ENCODE data around the gene PTGDS.

PTGDS gene

DNA sequence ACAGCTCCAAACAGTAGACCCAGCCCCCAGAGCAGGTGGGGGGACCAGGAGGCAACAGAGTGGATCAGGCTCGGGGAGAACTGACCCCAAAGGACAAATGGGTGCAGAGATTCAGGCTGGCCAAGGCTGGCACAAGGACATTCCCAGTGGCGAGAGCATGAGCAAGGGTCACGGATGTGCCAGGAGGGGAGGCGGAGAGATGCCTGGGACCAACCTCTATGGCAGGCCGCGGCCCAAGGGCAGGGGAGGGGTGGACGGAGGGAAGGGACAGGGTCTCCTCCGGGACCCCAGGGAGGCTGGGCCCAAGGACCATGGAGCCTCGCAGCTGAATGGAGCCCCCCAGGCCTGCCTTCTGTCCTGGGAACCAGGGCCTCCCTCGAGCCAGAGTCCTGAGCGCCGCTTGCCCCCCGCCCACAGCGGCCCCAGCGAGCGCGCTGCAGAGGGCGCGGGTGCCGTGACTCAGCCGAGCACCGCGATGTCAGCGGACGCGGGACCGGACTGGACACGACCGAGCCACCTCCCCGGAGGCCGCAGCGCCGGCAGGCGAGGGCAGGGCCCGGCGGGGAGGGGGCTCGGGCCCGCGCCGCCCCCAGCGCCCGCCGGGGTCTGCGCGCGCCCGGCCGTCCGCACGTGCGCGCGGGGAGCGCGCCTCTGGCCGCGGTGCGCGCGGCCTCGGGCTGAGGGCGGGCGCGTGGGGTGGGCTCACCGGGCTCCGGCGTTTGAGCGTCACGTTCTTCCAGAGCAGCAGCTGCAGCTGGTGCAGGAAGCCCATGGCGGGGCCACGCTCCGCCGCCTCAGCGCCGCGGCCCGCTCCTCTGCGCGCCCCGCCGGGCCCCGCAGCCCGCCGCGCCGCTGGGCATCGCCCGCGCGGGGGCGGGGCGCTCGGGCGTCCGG lies 50.3 kb downstream of the PTGDS start, which contains the start of gene ABCA2:
Gene ABCA2, minus strand, starts transcription at position 869 of the 894 bp plus-strand sequence. Its CDS starts 97 bp downstream, at position 772.
- TF ChIP-seq TCF12 (IDR thresholded peaks at IDR 0.05; ENCODE audit: low read depth) (no peak), ZBTB7A (IDR thresholded peaks at IDR 0.05; ENCODE audit: low read depth) (peak; percentile 80; the same call in 1 of the 2 replicates), USF1 (IDR thresholded peaks at IDR 0.05) (no peak)

DNA sequence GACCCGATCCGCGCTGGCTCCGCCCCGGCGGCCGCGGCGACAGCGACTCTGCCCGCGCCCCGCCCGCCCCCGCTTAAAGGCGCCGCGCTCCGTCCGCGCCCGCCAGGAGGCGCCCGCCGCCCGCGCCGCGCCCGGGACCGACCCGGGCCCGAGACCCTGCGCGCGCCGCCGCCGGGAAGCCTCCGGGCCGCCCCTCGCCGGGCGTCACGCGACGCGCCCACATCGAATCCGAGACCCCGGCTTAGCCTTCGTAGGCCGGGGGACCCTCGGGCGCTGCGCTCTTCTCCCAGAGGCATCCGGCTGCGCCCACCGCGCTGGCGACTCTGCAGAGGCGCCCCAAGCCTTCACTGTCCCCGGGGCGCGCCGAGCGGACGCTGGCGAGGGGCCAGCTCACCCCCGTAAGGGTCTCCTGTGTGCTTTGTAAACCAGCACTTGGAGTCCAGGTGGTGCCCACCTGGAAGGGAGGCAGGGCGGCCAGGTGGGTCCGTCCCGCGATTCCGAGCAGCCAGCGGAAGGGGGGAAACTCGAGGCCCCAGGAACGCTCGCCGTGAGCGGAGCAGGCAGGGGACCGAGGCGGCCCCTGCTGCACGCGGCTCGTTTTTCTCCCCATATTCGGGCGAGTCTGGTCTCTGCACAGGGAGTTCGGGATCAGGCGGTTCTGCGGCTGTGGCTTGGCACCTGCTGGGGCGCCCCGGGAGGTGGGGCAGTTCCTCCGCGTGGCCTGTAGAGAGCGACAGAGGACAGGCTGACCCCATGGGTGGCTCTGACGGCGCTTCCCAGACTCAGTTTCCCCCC lies 51.2 kb downstream of the PTGDS start:
- no peak for TF ChIP-seq YY1 (IDR thresholded peaks at IDR 0.05; ENCODE audit: low read depth)
- TF ChIP-seq EGR1 (IDR thresholded peaks at IDR 0.05), result peak; percentile 86
- no peak for TF ChIP-seq USF1 (IDR thresholded peaks at IDR 0.05)
- TF ChIP-seq TAF1 (IDR thresholded peaks at IDR 0.05; ENCODE audit: low read depth), result no peak
- 0 out of 2 replicates have a peak, but pooled peaks have one; percentile 31 for TF ChIP-seq NFIC (IDR thresholded peaks at IDR 0.05)
- TF ChIP-seq FOXM1 (IDR thresholded peaks at IDR 0.05; ENCODE audit: borderline replicate concordance, low read depth), result no peak
- no peak for TF ChIP-seq EP300 (IDR thresholded peaks at IDR 0.05; ENCODE audit: borderline replicate concordance)
- TF ChIP-seq CEBPB (IDR thresholded peaks at IDR 0.05), result no peak
- no peak for TF ChIP-seq TEAD4 (IDR thresholded peaks at IDR 0.05)
- peak; percentile 53; the same call in 1 of the 2 replicates for TF ChIP-seq ZBTB7A (IDR thresholded peaks at IDR 0.05; ENCODE audit: low read depth)
- peak; percentile 46 for TF ChIP-seq RAD21 (IDR thresholded peaks at IDR 0.05; ENCODE audit: low read depth)
- TF ChIP-seq CREB1 (IDR thresholded peaks at IDR 0.05; ENCODE audit: low read depth), result no peak
- TF ChIP-seq MAX (IDR thresholded peaks at IDR 0.05), result peak; percentile 55; the same call in 1 of the 2 replicates
- TF ChIP-seq, protein P1, sequence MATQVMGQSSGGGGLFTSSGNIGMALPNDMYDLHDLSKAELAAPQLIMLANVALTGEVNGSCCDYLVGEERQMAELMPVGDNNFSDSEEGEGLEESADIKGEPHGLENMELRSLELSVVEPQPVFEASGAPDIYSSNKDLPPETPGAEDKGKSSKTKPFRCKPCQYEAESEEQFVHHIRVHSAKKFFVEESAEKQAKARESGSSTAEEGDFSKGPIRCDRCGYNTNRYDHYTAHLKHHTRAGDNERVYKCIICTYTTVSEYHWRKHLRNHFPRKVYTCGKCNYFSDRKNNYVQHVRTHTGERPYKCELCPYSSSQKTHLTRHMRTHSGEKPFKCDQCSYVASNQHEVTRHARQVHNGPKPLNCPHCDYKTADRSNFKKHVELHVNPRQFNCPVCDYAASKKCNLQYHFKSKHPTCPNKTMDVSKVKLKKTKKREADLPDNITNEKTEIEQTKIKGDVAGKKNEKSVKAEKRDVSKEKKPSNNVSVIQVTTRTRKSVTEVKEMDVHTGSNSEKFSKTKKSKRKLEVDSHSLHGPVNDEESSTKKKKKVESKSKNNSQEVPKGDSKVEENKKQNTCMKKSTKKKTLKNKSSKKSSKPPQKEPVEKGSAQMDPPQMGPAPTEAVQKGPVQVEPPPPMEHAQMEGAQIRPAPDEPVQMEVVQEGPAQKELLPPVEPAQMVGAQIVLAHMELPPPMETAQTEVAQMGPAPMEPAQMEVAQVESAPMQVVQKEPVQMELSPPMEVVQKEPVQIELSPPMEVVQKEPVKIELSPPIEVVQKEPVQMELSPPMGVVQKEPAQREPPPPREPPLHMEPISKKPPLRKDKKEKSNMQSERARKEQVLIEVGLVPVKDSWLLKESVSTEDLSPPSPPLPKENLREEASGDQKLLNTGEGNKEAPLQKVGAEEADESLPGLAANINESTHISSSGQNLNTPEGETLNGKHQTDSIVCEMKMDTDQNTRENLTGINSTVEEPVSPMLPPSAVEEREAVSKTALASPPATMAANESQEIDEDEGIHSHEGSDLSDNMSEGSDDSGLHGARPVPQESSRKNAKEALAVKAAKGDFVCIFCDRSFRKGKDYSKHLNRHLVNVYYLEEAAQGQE (IDR thresholded peaks at IDR 0.05; ENCODE audit: low read depth), result no peak
- peak; percentile 50; the same call in 1 of the 2 replicates for TF ChIP-seq TCF12 (IDR thresholded peaks at IDR 0.05; ENCODE audit: low read depth)

DNA sequence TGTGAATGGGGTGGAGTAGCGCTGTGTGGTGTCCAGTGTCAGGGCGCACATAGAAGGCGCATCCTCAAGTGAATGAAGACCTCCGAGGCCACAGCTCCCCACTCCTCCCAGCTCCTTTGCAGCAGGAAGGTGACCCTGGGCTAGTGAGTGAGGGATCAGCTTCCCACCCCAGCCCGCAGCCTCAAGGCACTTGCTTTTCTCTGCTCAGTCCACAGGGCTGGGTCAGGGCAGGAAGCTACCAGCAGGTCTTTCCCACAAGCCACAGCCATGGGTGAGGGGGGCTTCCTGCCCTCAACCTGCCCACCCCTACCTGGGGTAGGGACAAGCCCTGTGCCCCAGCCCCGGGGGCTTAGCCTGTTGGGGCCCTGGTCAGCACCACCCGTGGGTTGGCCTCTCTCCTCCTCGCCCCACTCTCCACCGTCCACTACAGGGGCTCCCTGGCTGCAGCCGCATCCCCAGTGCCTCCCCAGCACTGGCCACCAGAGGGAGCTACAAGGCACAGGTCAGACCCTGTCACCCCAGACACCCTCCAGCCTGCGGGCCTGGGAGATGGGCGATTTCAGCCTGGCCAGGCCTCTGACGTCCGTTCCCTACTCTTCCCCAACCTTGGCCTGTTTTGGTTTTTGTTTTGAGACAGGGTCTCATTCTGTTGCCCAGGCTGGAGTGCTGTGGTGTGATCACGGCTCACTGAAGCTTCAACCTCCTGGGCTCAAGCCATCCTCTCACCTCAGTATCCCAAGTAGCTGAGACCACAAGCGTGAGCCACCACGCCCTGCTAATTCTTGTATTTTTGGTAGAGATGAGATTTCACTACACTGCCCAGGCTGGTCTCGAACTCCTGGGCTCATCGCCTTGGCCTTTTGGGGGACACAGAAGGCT lies 52.0 kb downstream of the PTGDS start:
- peak; percentile 52 for TF ChIP-seq RAD21 (IDR thresholded peaks at IDR 0.05; ENCODE audit: low read depth)
- TF ChIP-seq TEAD4 (IDR thresholded peaks at IDR 0.05), result no peak

DNA sequence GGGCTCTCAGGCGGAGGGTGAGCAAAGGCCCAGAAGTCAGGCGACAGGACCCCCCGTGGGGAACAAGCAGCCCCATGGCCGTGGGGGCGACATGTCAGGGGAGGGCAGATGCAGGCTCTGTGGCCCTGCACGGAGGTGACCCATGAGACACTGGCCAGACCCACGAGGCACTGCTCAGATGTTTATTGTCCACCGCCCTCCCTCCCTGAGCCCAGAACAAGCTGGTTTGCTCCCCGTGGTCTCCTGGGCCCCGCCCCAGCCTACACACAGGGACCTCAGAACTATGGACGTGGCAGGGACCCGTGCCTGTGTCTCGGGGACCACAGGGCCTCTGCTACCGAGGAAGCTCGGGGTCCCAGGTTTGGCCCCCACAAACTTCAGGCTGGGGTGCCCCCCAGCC lies 52.7 kb downstream of the PTGDS start:
- TF ChIP-seq, protein P1 (IDR thresholded peaks at IDR 0.05; ENCODE audit: low read depth), result no peak
- no peak for TF ChIP-seq TCF12 (IDR thresholded peaks at IDR 0.05; ENCODE audit: low read depth)
- no peak for TF ChIP-seq USF1 (IDR thresholded peaks at IDR 0.05)
- TF ChIP-seq ZBTB7A (IDR thresholded peaks at IDR 0.05; ENCODE audit: low read depth), result no peak
- TF ChIP-seq EGR1 (IDR thresholded peaks at IDR 0.05), result no peak
- no peak for TF ChIP-seq MAX (IDR thresholded peaks at IDR 0.05)
- no peak for TF ChIP-seq CREB1 (IDR thresholded peaks at IDR 0.05; ENCODE audit: low read depth)
- TF ChIP-seq YY1 (IDR thresholded peaks at IDR 0.05; ENCODE audit: low read depth), result no peak
